KMS-11 (cell line): Measurements from ENCODE around the gene SHROOM4.

Source experiments
- H2AFZ ChIP-seq: fragments of 200-600 bp; sonication (generic); 2 replicates; pipeline ENCODE4 v1.6.1; 2016; ENCODE audit warnings: antibody characterized with exemption, mixed run types, low read depth
- H3K27ac ChIP-seq: fragments of 200-600 bp; sonication (generic); 2 replicates; pipeline ENCODE4 v1.6.1; 2016; ENCODE audit warnings: mild to moderate bottlenecking, mixed run types
- H3K27me3 ChIP-seq: fragments of 200-600 bp; sonication (generic); 2 replicates; pipeline ENCODE4 v1.6.1; 2017; ENCODE audit warnings: mild to moderate bottlenecking, low read depth, mixed run types, moderate library complexity; ENCODE audit not compliant: insufficient read depth
- H3K36me3 ChIP-seq: fragments of 200-600 bp; sonication (generic); 2 replicates; pipeline ENCODE4 v1.6.1; 2017; ENCODE audit warnings: mild to moderate bottlenecking, mixed run types; ENCODE audit not compliant: insufficient read depth
- H3K4me1 ChIP-seq: fragments of 200-600 bp; sonication (generic); 2 replicates; pipeline ENCODE4 v1.6.1; 2016; ENCODE audit warnings: mild to moderate bottlenecking, low read depth, mixed run types; ENCODE audit not compliant: poor library complexity, severe bottlenecking
- H3K4me2 ChIP-seq: fragments of 200-600 bp; sonication (generic); 2 replicates; pipeline ENCODE4 v1.7.0; 2016; ENCODE audit warnings: mild to moderate bottlenecking, mixed run types
- H3K4me3 ChIP-seq: fragments of 200-600 bp; sonication (generic); IDR thresholded peaks from 2 replicates; pipeline ENCODE4 v1.6.1; 2017; ENCODE audit warnings: low read depth, low read length, mixed read lengths; ENCODE audit not compliant: insufficient read depth
- H3K79me2 ChIP-seq: fragments of 200-600 bp; sonication (generic); 2 replicates; pipeline ENCODE4 v1.6.1; 2016; ENCODE audit warnings: low read depth, mixed run types; ENCODE audit not compliant: insufficient read depth
- H3K9ac ChIP-seq: fragments of 200-600 bp; sonication (generic); 2 replicates; pipeline ENCODE4 v1.6.1; 2016; ENCODE audit warnings: mild to moderate bottlenecking, mixed run types
- H4K20me1 ChIP-seq: fragments of 200-600 bp; sonication (generic); 2 replicates; pipeline ENCODE4 v1.6.1; 2016; ENCODE audit warnings: mild to moderate bottlenecking, mixed run types; ENCODE audit not compliant: insufficient read depth
- CTCF ChIP-seq: fragments of 200-600 bp; sonication (generic); conservative IDR thresholded peaks from 2 replicates; pipeline ENCODE4 v1.6.1; 2017; ENCODE audit warnings: low read depth, mild to moderate bottlenecking, antibody characterized with exemption, low read length, moderate library complexity, mixed read lengths

Gene SHROOM4

GRCh38 chrX:50586407-50586806 is 227.6 kb downstream of the SHROOM4 start:
- H3K4me3 ChIP-seq: no peak overlapping the region
- H3K4me2 ChIP-seq: no peak overlapping the region
- no peak overlapping the region for H3K9ac ChIP-seq
- TF ChIP-seq CTCF: no peak
- H3K27me3 ChIP-seq: no peaks in the 10 kb centered on the region
- no peak overlapping the region for H2AFZ ChIP-seq
- H3K4me1 ChIP-seq: no peaks in the 10 kb centered on the region
- H3K79me2 ChIP-seq: no peaks in the 10 kb centered on the region
- no peaks in the 10 kb centered on the region for H4K20me1 ChIP-seq
- H3K27ac ChIP-seq: no peak overlapping the region
- H3K36me3 ChIP-seq: no peaks in the 10 kb centered on the region

GRCh38 chrX:50581405-50581804 is 232.6 kb downstream of the SHROOM4 start:
- H3K4me3 ChIP-seq: no peak overlapping the region
- no peak overlapping the region for H3K4me2 ChIP-seq
- no peaks in the 10 kb centered on the region for H4K20me1 ChIP-seq
- no peak for TF ChIP-seq CTCF
- no peaks in the 10 kb centered on the region for H3K27me3 ChIP-seq
- H3K36me3 ChIP-seq: no peaks in the 10 kb centered on the region
- H3K79me2 ChIP-seq: no peaks in the 10 kb centered on the region
- no peaks in the 10 kb centered on the region for H3K4me1 ChIP-seq
- no peak overlapping the region for H3K9ac ChIP-seq
- H2AFZ ChIP-seq: no peak overlapping the region
- H3K27ac ChIP-seq: no peak overlapping the region

GRCh38 chrX:50579955-50580354 is 234.0 kb downstream of the SHROOM4 start:
- no peak overlapping the region for H3K27ac ChIP-seq
- no peak overlapping the region for H2AFZ ChIP-seq
- no peak overlapping the region for H3K9ac ChIP-seq
- H3K4me3 ChIP-seq: no peak overlapping the region
- H4K20me1 ChIP-seq: no peaks in the 10 kb centered on the region
- H3K27me3 ChIP-seq: no peaks in the 10 kb centered on the region
- peak; percentile 74 for TF ChIP-seq CTCF
- H3K36me3 ChIP-seq: no peaks in the 10 kb centered on the region
- no peaks in the 10 kb centered on the region for H3K79me2 ChIP-seq
- no peak overlapping the region for H3K4me2 ChIP-seq
- H3K4me1 ChIP-seq: no peaks in the 10 kb centered on the region

- no peak overlapping the region for H2AFZ ChIP-seq
- no peaks in the 10 kb centered on the region for H3K4me1 ChIP-seq
- no peak overlapping the region for H3K4me2 ChIP-seq
- no peak overlapping the region for H3K9ac ChIP-seq
- no peaks in the 10 kb centered on the region for H3K27me3 ChIP-seq
- TF ChIP-seq CTCF: no peak
- no peak overlapping the region for H3K4me3 ChIP-seq
- H3K27ac ChIP-seq: no peak overlapping the region
- no peaks in the 10 kb centered on the region for H3K79me2 ChIP-seq
- no peaks in the 10 kb centered on the region for H3K36me3 ChIP-seq
- H4K20me1 ChIP-seq: no peaks in the 10 kb centered on the region
These were observed 236.7 kb downstream of the SHROOM4 start for GRCh38 chrX:50577326-50577725.

- H3K79me2 ChIP-seq: no peaks in the 10 kb centered on the region
- no peak overlapping the region for H3K4me3 ChIP-seq
- no peak overlapping the region for H3K27ac ChIP-seq
- no peaks in the 10 kb centered on the region for H4K20me1 ChIP-seq
- no peak overlapping the region for H2AFZ ChIP-seq
- TF ChIP-seq CTCF: no peak
- H3K27me3 ChIP-seq: no peaks in the 10 kb centered on the region
- no peak overlapping the region for H3K4me2 ChIP-seq
- H3K4me1 ChIP-seq: no peaks in the 10 kb centered on the region
- no peaks in the 10 kb centered on the region for H3K36me3 ChIP-seq
- no peak overlapping the region for H3K9ac ChIP-seq
These were observed 246.4 kb downstream of the SHROOM4 start for GRCh38 chrX:50567636-50568035.
